Uterus (tissue), 4 donors: ENCODE measurements around the gene KDM8. TPM values are rescaled to one million over a fixed set of nuclear protein-coding genes. Genes with fewer than 3 reads are reported as not detected.

Experiments used
- DNase-seq, 2 donors: peaks; one replicate each; pipeline ENCODE4 v3.0.0-alpha.2; 2019 to 2020
- H3K27ac ChIP-seq, 2 donors: fragments of 200-600 bp; sonication (generic); 1 replicate in 1 of 2; 2 replicates in 1 of 2; pipeline ENCODE4 v1.5.1; 2016 to 2018
- H3K27me3 ChIP-seq, 2 donors: fragments of 200-600 bp; sonication (generic); one replicate each; pipeline ENCODE4 v1.5.1; 2018 to 2019; ENCODE audit warnings: control low read depth in 1 of 2
- H3K36me3 ChIP-seq, 2 donors: fragments of 200-600 bp; sonication (generic); one replicate each; pipeline ENCODE4 v1.5.1; 2019; ENCODE audit warnings: control low read depth in 1 of 2
- H3K4me1 ChIP-seq, 2 donors: fragments of 200-600 bp; sonication (generic); one replicate each; pipeline ENCODE4 v1.5.1; 2018 to 2019; ENCODE audit warnings: control low read depth in 1 of 2
- H3K4me3 ChIP-seq, 2 donors: fragments of 200-600 bp; sonication (generic); 1 replicate in 1 of 2; 2 replicates in 1 of 2; pipeline ENCODE4 v1.5.1; 2018 to 2019; ENCODE audit warnings: mild to moderate bottlenecking in 1 of 2
- H3K9me3 ChIP-seq, 2 donors: fragments of 200-600 bp; sonication (generic); one replicate each; pipeline ENCODE4 v1.5.1; 2019; ENCODE audit warnings: control low read depth in 1 of 2
- POLR2A ChIP-seq, 2 donors: fragments of 450-650 bp; IDR thresholded peaks; one replicate each; pipeline ENCODE4 v1.6.1; 2016; ENCODE audit warnings: antibody characterized with exemption in 2 of 2, mild to moderate bottlenecking in 1 of 2, moderate library complexity in 1 of 2
- intact Hi-C: fragments of 100-400 bp; cut with DNase I; formaldehyde crosslinking; loops from one replicate; pipeline ENCODE4 v1.15.1; 2023; ENCODE audit warnings: low total_unique reads
- total RNA-seq, 4 donors: library from RNA; depleted of rRNA in 3 of 4; stranded (reverse); fragments of >200 nt in 3 of 4; gene quantifications; one replicate each; pipeline versions ENCODE4 v1.1.0 to v1.2.4, GENCODE V29; 2014 to 2023
- TF ChIP-seq, protein P1 (sequence below), 4 experiments: fragments of 200-600 bp in 2 of 4; fragments of 450-650 bp in 2 of 4; sonication (generic) in 2 of 4; IDR thresholded peaks; one replicate each; pipeline ENCODE4 v1.5.1; 2016 to 2019; ENCODE audit warnings: antibody characterized with exemption in 4 of 4, mild to moderate bottlenecking in 2 of 4, moderate library complexity in 1 of 4
- donor health status: DM: yes; HTN: yes; CAD: no.

Gene KDM8
- total RNA-seq, 4 donors from 2014 or later: 4.1 to 31.0 (median 11.5) TPM; not detected in 1

DNA sequence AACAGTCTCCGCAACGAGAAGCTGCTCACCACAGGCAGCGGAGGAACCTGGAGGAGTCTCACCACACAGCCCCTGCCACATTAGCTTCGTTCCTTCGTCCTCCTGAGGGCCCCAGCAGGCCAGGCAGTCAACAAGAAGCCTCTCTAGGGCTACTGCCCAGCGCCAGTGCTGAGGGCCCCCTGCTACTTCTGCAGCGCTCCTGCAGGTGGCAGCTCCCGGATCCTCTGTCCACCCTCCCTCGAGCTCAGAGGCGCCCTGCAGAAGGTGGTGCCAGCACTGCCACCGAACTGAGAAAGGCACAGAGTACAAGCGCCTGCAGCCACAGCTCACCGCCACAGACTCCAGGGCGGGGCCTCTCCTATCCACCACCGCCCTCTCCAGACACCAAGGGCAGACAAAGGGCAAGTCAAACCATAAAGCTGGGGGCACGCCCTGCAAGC lies 27.3 kb downstream of the KDM8 start:
- no peak overlapping the region for H3K27ac ChIP-seq
- H3K4me3 ChIP-seq: no peak overlapping the region
- no peaks in the 10 kb centered on the region for H3K9me3 ChIP-seq
- intact Hi-C loops: loop anchor here (10.0 kb wide), 1 partner anchor 134 kb away; no protein-coding TSS in a partner anchor
- TF ChIP-seq, protein P1, sequence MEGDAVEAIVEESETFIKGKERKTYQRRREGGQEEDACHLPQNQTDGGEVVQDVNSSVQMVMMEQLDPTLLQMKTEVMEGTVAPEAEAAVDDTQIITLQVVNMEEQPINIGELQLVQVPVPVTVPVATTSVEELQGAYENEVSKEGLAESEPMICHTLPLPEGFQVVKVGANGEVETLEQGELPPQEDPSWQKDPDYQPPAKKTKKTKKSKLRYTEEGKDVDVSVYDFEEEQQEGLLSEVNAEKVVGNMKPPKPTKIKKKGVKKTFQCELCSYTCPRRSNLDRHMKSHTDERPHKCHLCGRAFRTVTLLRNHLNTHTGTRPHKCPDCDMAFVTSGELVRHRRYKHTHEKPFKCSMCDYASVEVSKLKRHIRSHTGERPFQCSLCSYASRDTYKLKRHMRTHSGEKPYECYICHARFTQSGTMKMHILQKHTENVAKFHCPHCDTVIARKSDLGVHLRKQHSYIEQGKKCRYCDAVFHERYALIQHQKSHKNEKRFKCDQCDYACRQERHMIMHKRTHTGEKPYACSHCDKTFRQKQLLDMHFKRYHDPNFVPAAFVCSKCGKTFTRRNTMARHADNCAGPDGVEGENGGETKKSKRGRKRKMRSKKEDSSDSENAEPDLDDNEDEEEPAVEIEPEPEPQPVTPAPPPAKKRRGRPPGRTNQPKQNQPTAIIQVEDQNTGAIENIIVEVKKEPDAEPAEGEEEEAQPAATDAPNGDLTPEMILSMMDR (IDR thresholded peaks at IDR 0.05): no peak
- no peak for TF ChIP-seq POLR2A (IDR thresholded peaks at IDR 0.05)
- no peak for DNase-seq
- H3K4me1 ChIP-seq: no peaks in the 10 kb centered on the region
- H3K27me3 ChIP-seq: no peaks in the 10 kb centered on the region
- H3K36me3 ChIP-seq: no peaks in the 10 kb centered on the region

DNA sequence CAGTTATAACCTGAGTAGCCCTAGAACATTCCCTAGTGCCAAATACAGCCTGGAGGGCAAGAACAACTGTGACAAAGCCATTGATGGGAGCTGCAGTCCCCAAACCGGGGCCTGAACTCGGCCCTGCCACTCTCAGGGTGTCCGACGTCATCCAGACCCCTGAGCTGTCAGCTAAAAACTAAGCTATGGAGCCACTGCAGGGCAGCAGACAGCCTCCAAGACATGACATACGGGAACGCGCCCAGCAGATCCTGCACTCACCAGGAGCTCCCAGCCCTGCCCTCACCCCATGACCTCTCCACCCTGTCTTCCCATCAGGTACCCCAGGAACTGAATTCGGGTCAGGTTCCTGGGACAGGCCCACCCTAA lies 28.4 kb downstream of the KDM8 start:
- intact Hi-C loops: loop anchor here (10.0 kb wide), 1 partner anchor 133 kb away; no protein-coding TSS in a partner anchor
- no peak for TF ChIP-seq POLR2A (IDR thresholded peaks at IDR 0.05)
- TF ChIP-seq, protein P1 (IDR thresholded peaks at IDR 0.05): no peak
- Histone ChIP-seq H3K27ac (no peak overlapping the region), H3K9me3 (no peaks in the 10 kb centered on the region), H3K27me3 (no peaks in the 10 kb centered on the region), H3K36me3 (no peaks in the 10 kb centered on the region), H3K4me3 (no peak overlapping the region), H3K4me1 (no peaks in the 10 kb centered on the region)
- no peak for DNase-seq

DNA sequence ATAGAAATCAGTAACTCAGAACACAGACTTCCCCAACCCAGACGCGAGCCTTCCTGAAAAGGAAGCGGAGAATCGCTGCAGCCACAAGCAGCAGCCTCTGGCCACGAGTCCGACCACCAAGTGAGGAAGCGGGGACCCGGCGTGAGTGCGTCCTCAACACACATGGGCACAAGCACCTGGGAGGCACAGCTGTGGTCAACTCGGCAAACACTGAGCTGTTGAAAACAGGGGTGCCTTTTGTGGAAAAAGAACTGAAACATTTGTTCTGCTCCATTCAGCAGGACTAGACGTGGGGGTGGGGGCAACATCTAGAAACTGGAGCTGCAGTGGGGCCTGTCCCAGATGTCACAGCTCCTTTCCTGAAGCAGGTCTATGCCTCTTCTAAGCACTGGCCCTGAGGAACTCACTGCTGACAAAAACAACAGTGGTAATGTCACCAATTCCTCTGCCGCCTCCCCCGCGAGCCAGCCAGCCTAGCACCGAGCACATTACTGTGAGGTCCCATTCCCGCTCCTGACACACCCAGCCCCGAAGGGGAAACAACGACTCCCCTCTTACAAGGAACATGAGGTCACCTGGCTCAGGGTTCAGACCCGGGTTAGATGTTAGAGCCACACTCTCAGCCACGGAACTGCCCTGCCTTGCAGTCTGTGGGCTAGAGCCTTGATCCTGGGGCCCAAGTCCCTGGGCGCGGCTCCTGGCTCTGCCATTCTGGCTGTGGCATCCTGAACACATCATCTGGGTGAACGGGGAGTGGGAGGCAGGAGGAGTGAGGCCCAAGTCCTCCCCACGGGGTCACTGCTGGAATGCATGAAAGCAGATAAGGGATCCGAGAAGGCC lies 29.0 kb downstream of the KDM8 start:
- Histone ChIP-seq H3K4me1 (no peaks in the 10 kb centered on the region), H3K27ac (no peak overlapping the region), H3K9me3 (no peaks in the 10 kb centered on the region), H3K4me3 (no peak overlapping the region), H3K36me3 (no peaks in the 10 kb centered on the region), H3K27me3 (no peaks in the 10 kb centered on the region)
- TF ChIP-seq, protein P1 (IDR thresholded peaks at IDR 0.05): no peak
- TF ChIP-seq POLR2A (IDR thresholded peaks at IDR 0.05): no peak
- intact Hi-C loops: loop anchor here (10.0 kb wide), 1 partner anchor 133 kb away; no protein-coding TSS in a partner anchor
- DNase-seq: no peak

DNA sequence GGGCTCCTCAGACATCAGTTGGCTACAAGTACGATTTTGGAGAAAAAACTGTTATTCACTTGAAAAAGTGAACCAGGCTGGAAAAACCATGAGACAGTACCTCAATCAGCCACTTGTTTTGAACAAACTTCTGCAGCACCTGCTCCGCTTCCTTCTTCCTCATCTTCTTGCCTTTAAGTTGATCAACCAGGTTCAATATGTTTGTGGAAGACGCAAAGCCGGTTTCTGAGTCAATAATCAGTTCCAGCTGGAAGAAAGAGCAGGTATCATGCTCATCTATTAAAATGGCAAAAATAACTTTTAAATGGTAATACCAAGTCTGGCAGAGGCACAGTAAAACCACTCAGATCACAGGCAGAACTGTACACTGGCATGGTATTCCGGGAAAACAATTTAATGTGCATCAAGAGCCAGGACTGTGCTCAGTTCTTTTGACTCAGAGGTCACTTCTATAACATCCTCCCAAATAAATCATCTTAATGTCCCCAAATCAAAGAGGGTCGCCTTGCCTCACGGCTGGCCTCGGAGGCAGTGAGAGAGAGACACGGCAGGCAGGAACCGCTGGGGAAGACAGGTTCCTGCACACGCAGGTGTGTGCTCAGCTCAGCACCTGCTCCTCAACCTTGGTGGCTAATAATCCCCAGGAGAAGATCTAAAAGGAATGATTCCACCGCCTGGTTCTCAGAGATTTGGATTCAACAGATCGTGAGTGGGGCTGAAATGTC lies 29.7 kb downstream of the KDM8 start:
- no peaks in the 10 kb centered on the region for H3K27me3 ChIP-seq
- no peak overlapping the region for H3K27ac ChIP-seq
- no peak for TF ChIP-seq POLR2A (IDR thresholded peaks at IDR 0.05)
- TF ChIP-seq, protein P1 (IDR thresholded peaks at IDR 0.05): no peak
- no peak for DNase-seq
- no peaks in the 10 kb centered on the region for H3K4me1 ChIP-seq
- no peaks in the 10 kb centered on the region for H3K9me3 ChIP-seq
- intact Hi-C loops: loop anchor here (10.0 kb wide), 1 partner anchor 132 kb away; no protein-coding TSS in a partner anchor
- no peaks in the 10 kb centered on the region for H3K36me3 ChIP-seq
- H3K4me3 ChIP-seq: no peak overlapping the region

DNA sequence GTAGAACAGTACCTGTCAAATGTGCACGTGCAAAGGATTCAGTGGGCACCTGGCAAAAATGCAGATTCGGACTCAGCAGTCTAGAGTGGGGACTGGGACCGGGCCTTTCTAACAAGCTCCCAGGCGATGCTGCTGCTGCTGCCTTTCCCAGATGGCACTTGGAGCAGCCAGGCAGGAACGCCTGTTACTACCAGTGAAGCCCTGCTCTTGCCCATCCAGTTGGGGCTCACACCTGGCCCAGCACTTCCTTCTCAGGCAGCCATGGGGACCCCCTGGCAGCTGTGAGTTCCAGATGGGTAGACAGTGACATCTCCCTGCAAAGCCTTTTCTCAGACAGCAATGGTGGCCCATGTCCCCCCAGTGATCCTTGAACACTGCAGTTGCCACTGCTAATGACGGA lies 30.4 kb downstream of the KDM8 start:
- no peaks in the 10 kb centered on the region for H3K36me3 ChIP-seq
- H3K27ac ChIP-seq: peak overlapping the region in 1 of 2 donors; percentile 86
- no peak for DNase-seq
- no peak overlapping the region for H3K4me3 ChIP-seq
- H3K27me3 ChIP-seq: no peaks in the 10 kb centered on the region
- TF ChIP-seq POLR2A (IDR thresholded peaks at IDR 0.05): no peak
- TF ChIP-seq, protein P1 (IDR thresholded peaks at IDR 0.05): no peak
- no peaks in the 10 kb centered on the region for H3K4me1 ChIP-seq
- intact Hi-C loops: loop anchor here (10.0 kb wide), 1 partner anchor 131 kb away; no protein-coding TSS in a partner anchor
- H3K9me3 ChIP-seq: no peaks in the 10 kb centered on the region
